Thyroid gland (tissue), 4 donors: ENCODE measurements around the gene SLC9C2.
"Not testable (repeated sequence)": the region's sequence is repeated elsewhere in the genome, so short reads cannot be mapped to it uniquely, and the experiment has no call there.

Experiments
- POLR2A ChIP-seq, 2 donors: fragments of 450-650 bp; IDR thresholded peaks; one replicate each; pipeline ENCODE4 v1.6.1; 2017; ENCODE audit warnings: antibody characterized with exemption in 2 of 2, mild to moderate bottlenecking in 2 of 2, moderate library complexity in 1 of 2
- TF ChIP-seq, protein P1 (sequence below), 6 experiments: fragments of 200-600 bp in 3 of 6; fragments of 450-650 bp in 3 of 6; sonication (generic) in 3 of 6; IDR thresholded peaks; one replicate each; pipeline ENCODE4 v1.5.1; 2016 to 2019; ENCODE audit warnings: antibody characterized with exemption in 6 of 6, mild to moderate bottlenecking in 2 of 6, inconsistent platforms in 1 of 6, moderate library complexity in 1 of 6

DNA sequence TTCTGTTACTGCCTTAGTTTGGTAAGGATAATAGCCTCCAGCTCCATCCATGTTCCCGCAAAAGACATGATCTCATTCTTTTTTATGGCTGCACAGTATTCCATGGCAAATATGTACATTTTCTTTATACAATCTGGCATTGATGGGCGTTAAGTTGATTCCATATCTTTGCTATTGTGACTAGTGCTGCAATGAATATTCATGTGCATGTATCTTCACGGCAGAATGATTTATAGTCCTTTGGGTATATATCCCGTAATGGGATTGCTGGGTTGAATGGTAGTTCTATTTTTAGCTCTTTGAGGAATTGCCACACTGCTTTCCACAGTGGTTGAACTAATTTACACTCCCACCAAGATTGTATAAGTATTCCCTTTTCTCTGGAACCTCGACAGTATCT lies 11.7 kb downstream of the SLC9C2 start:
- TF ChIP-seq, protein P1, sequence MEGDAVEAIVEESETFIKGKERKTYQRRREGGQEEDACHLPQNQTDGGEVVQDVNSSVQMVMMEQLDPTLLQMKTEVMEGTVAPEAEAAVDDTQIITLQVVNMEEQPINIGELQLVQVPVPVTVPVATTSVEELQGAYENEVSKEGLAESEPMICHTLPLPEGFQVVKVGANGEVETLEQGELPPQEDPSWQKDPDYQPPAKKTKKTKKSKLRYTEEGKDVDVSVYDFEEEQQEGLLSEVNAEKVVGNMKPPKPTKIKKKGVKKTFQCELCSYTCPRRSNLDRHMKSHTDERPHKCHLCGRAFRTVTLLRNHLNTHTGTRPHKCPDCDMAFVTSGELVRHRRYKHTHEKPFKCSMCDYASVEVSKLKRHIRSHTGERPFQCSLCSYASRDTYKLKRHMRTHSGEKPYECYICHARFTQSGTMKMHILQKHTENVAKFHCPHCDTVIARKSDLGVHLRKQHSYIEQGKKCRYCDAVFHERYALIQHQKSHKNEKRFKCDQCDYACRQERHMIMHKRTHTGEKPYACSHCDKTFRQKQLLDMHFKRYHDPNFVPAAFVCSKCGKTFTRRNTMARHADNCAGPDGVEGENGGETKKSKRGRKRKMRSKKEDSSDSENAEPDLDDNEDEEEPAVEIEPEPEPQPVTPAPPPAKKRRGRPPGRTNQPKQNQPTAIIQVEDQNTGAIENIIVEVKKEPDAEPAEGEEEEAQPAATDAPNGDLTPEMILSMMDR (IDR thresholded peaks at IDR 0.05), result not testable (repeated sequence)
- not testable (repeated sequence) for TF ChIP-seq POLR2A (IDR thresholded peaks at IDR 0.05)
